ENCODE data around the gene NR1D2.
"Not testable (repeated sequence)": the region's sequence is repeated elsewhere in the genome, so short reads cannot be mapped to it uniquely, and the experiment has no call there.

NR1D2 gene

DNA sequence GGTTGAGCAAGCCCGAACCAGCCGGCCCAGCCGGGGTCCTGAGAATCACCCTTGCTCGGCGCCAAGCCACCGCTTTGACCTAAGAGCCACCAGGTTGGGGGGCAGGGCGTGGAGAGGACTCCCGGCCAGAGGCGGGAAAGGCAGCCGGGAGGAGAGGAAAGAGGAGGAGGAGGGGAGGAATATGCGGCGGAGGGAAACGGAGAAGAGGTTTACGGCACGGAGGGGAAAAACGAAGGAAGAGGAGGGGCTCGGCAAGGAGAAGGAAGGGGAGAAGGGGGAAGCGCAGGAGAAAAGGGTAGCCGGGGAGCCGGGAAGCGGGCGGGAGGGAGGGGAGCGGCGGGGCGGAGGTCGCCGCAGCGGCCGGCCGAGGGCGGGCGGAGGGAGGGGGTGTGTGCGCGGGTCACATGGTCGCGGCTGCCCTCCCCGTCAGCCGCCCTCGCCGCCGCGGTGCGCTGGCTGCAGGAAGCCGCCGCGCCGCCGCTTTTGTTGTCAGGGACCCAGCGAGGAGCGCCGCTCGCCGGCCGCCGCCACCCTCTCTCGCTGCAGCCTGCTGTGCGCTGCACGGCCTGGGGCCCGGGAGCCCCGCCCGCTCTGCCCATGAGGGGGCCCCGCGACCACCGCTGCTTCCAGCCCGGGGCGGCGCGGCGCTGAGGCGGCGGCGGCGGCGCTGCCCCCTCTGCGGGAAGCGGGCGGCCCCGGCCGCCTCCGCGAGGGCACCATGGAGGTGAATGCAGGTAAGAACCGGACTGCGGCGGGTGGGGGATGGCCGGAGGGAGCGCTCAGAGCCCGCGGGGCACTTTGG is at the start of gene NR1D2:
NR1D2 (plus strand) TSS at position 426 of the 802 bp plus-strand sequence; CDS start at position 719, 293 bp downstream.
- DNase-seq: peak; percentile 77 to 83

DNA sequence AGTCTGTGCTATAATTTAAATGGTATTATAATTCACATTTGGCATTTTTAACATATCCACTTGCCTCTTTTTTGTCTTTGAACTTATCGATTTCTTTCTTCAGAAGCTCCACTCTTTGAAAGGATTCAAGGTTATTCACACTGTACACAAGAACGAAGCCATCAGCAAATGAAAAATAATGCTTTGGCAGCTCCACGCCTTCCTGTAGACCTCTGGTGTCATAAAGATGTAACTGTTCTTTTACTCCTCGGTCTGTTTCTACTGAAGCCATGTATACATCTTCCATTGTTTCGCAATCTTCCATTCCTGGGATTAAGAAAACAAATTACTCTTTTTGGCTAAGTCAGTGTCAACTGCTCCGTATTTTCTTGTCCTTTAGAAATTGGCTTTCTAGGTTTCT is 44.3 kb upstream of the NR1D2 start:
- no peak for DNase-seq

DNA sequence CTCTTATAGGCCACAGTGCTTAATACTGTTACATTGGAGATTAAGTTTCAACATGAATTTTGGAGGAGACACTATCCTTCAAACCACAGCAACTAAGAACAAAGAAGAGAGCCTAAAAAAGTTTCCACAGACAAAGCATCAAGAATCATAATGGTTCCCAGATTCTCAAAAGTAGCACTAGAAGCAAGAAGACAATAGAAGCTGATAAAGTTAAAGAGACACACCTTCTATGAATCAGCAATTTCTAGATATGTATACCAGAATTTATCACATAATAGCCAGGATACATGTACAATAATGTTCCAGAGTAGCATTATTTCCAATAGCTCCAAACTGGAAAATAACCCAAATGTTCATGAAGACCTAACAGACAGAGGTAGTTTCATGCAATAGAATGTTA is 40.5 kb upstream of the NR1D2 start:
- DNase-seq: no peak

DNA sequence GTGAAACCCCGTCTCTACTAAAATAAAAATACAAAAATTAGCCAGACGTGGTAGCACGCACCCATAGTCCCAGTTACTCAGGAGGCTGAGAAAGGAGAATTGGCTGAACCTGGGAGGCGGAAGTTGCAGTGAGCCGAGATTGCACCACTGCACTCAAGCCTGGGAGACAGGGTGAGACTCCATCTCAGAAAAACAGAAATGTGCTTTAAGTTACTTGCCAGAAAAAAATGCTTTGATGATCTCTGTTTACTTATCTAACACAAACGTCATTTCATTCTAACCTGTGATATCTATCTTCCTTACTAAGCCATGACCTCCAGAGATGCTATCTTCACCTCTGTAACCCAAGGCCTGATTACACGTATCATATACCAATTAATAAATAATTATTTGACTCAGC is 35.7 kb upstream of the NR1D2 start:
- no peak for DNase-seq

DNA sequence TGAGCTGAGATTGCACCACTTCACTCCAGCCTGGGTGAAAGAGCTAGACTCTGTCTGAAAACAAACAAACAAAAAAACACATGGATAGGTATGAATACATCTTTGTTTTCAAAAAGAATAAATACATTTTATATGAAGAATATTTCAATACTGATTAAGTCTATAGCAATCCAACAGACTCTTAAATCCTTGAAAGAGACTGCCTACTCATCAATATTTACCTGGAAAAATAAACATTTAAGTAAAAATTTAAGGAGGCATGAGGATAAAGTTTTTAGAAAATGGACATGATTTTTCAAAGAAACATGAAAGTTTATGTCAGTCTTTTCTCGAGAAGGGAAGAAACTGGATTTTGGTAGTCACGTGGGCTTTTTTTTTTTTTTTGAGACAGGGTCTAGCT is 33.7 kb upstream of the NR1D2 start:
- no peak for DNase-seq

DNA sequence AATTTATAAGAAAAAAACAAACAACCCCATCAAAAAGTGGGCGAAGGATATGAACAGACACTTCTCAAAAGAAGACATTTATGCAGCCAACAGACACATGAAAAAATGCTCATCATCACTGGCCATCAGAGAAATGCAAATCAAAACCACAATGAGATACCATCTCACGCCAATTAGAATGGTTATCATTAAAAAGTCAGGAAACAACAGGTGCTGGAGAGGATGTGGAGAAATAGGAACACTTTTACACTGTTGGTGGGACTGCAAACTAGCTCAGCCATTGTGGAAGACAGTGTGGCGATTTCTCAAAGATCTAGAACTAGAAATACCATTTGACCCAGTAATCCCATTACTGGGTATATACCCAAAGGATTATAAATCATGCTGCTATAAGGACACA is 32.8 kb upstream of the NR1D2 start:
- DNase-seq: not testable (repeated sequence)

- no peak for DNase-seq
Observed at GRCh38 chr3:23913182-23913581, 31.9 kb upstream of the NR1D2 start.

GRCh38 chr3:23913873-23914743 is 31.0 kb upstream of the NR1D2 start:
- DNase-seq: no peak

GRCh38 chr3:23915537-23916108 is 29.5 kb upstream of the NR1D2 start:
- DNase-seq: no peak

- no peak for DNase-seq
Observed at GRCh38 chr3:23916152-23916885, 28.8 kb upstream of the NR1D2 start.

DNA sequence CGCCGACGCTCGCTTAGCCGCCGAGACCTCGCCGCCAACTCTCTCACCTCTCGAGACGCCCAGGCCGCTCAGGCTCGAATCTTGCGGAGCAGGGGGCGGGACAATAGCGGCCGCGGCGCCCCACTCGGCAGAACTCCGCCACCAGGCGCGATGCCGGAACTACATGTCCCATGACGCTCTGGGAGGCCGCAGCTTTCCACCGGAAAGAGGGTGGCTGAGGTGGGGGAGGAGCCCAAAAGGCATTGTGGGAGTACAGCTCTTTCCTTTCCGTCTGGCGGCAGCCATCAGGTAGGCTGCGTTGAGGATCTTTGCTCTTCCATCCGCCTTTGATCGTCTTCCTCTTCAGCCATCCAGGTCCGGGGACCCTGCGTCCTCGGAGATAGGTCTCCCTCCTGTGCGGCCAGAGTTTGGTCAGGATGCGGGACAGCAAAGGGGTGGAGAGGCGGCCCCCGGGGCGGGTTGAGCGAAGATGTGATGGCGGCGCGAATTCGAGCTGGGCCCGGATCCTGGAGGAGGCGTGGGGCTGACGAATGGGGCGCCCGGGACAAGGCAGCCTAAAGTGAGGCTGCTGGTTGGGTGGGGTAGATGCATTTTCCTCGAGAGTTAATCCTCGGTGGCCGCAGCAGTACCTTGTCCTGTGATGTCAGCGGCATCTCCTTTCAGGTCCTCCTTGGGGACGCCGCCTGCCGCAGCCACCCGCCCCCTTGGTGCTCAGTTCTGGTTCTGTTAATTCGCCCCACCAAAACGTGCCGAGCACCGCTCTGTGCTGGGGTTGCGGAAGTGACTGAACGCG is 28.0 kb upstream of the NR1D2 start, which contains the start of the genes NKIRAS1 and RPL15:
NKIRAS1 (minus strand) TSS at position 105 of the 793 bp plus-strand sequence. CDS start 6,086 bp downstream, outside the sequence.
RPL15 (plus strand) TSS at position 247 of the 793 bp plus-strand sequence. CDS start 728 bp downstream, outside the sequence.
- DNase-seq: peak; percentile 97 to 98

DNA sequence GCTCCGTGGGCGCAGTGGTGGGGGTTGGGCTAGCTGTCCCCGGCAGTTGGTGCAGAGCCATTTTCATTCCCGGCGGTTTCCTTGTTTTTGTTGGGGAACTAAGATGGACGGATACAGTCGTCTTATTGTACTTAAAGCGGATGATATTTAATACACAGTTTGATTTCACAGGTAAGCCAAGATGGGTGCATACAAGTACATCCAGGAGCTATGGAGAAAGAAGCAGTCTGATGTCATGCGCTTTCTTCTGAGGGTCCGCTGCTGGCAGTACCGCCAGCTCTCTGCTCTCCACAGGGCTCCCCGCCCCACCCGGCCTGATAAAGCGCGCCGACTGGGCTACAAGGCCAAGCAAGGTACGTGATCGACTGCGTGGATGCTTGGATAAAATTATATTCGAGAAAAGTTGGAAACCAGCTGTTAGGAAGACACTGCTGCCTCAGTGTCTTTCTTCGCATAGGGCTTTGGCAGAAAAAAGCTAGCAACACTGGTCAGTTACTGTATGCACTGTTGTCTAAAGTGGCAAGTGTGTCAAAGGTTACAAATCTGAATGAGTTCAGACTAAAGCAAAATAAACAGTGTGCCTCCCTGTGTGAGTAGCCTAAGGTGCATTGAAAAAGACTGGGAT is 27.3 kb upstream of the NR1D2 start:
- DNase-seq: not testable (repeated sequence)

- DNase-seq: not testable (repeated sequence)
Observed at GRCh38 chr3:23918331-23918730, 26.8 kb upstream of the NR1D2 start.

DNA sequence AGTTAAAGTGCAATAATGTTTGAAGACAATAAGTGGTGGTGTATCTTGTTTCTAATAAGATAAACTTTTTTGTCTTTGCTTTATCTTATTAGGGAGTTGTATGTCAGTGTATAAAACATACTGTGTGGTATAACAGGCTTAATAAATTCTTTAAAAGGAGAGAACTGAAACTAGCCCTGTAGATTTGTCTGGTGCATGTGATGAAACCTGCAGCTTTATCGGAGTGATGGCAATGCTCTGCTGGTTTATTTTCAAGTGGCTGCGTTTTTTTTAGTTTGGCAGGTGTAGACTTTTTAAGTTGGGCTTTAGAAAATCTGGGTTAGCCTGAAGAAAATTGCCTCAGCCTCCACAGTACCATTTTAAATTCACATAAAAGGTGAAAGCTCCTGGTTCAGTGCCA is 25.5 kb upstream of the NR1D2 start:
- no peak for DNase-seq

DNA sequence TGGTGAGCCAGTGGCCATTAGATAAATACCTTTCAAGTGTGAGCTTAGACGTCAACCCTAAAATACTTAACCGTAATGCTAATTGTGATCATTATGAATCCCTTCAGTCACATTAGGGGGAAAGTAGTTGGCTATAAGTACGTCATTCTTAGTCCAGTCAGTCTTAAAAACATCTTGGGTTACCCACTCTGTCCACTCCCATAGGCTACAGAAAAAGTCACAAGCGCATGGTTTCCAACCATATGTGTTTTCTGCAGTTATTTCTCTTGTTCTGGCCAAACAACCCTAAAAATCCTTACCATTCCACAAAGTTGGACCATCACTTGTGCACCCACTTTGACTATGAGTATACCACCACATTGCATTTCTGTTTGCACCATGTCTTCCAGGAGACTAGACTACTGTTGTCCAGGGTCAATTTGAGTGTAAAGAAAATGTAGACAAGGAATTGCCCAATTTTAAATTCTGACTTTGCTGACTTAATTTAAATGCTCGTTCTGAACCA is 24.9 kb upstream of the NR1D2 start:
- DNase-seq: no peak

DNA sequence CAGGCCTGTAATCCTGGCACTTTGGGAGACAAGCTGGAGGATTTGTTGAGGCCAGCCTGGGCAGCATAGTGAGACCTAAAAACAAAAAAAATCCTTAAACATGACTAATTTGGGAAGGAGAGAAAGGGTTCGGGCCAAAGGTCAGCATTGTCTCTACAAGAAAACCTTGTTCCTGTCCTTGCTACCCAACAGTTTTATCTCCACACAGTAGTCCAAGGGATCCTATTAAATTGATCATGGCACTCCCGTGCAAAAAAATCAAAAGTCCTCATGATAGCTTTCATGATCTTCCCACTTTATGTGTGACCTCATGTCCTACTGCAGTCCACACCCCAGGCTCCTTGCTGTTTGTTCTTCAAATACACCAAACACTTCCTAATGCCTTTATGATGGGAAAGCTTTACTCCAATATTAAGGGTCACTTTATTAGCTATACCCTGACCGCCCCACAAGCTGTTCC is 24.0 kb upstream of the NR1D2 start:
- no peak for DNase-seq

DNA sequence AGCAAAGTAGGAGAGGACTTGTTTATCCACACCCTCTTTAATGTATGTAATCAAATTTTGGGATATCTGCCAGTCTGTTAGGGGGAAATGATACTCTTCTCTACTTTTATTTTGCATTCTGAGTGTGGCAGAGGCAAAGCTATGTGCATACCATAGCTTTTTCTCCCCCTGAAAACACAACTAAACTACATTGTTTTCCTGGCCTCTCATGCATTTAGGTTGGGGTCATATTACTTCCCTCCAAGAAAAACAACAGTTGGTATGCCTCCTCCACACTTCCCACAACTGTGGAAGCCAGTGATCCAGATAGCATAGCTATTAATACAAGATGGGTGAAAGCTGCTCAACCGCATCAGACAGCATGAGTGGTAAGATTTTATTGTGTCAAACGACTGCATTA is 21.3 kb upstream of the NR1D2 start:
- no peak for DNase-seq

DNA sequence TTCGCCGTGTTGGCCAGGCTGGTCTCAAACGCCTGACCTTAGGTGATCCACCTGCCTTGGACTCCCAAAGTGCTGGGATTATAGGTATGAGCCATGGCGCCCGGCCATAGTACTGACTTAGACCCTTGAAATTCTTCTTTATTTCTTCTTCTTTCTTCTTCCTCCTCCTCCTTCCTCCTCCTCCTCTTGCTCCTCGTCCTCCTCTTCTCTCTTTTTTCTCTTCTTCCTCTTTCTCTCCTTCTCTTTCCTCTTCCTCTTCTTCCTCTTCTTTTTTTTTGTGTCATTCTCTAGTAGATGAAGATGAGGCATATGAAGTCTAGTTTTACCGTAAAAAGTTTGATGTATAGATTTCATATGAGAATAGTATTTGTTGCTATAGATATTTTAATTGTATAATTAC is 18.8 kb upstream of the NR1D2 start:
- no peak for DNase-seq

- DNase-seq: no peak
Observed at GRCh38 chr3:23926736-23927135, 18.4 kb upstream of the NR1D2 start.

DNA sequence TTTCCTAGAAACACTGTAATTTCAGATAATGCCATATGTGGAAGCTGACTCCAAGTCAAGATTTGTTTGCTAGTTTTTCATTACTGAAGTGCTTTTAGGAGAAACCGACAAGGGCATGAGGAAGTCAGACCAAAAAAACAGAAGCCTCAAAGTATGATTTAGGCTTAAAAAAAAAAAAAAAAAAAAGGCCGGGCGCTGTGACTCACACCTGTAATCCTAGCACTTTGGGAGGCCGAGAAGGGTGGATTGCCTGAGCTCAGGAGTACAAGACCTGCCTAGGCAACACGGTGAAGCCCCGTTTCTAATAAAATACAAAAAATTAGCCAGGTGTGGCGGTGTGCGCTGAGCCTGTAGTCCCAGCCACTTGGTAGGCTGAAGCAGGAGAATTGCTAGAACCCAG is 16.6 kb upstream of the NR1D2 start:
- DNase-seq: no peak

- DNase-seq: no peak
Observed at GRCh38 chr3:23931597-23931996, 13.5 kb upstream of the NR1D2 start.
